ENCODE measurements around the gene LMOD3. TPM values are rescaled to one million over a fixed set of nuclear protein-coding genes. Genes with fewer than 3 reads are reported as not detected.

Gene LMOD3
- total RNA-seq, 4 donors from 2014 or later = not detected

- TF ChIP-seq CTCF (IDR thresholded peaks at IDR 0.05) = no peak
- no peak for DNase-seq (ENCODE audit: low spot score)
- no peak for ATAC-seq (ENCODE audit: low FRiP score)
Measured at GRCh38 chr3:69107841-69108240, 14.6 kb downstream of the LMOD3 start.

- no peak for DNase-seq (ENCODE audit: low spot score)
- TF ChIP-seq CTCF (IDR thresholded peaks at IDR 0.05) = no peak
- no peak for ATAC-seq (ENCODE audit: low FRiP score)
Measured at GRCh38 chr3:69105320-69105719, 17.1 kb downstream of the LMOD3 start.

GRCh38 chr3:69104586-69104985 lies 17.8 kb downstream of the LMOD3 start:
- DNase-seq (ENCODE audit: low spot score) (no peak), ATAC-seq (ENCODE audit: low FRiP score) (no peak)
- TF ChIP-seq CTCF (IDR thresholded peaks at IDR 0.05) = no peak

GRCh38 chr3:69103123-69103522 lies 19.3 kb downstream of the LMOD3 start:
- no peak for TF ChIP-seq CTCF (IDR thresholded peaks at IDR 0.05)
- DNase-seq (ENCODE audit: low spot score) = no peak
- ATAC-seq (ENCODE audit: low FRiP score) = no peak

- ATAC-seq (ENCODE audit: low FRiP score) = no peak
- no peak for TF ChIP-seq CTCF (IDR thresholded peaks at IDR 0.05)
- DNase-seq (ENCODE audit: low spot score) = no peak
Measured at GRCh38 chr3:69102384-69102783, 20.0 kb downstream of the LMOD3 start.

GRCh38 chr3:69099576-69099975 lies 22.8 kb downstream of the LMOD3 start:
- TF ChIP-seq CTCF (IDR thresholded peaks at IDR 0.05) = no peak
- ATAC-seq (ENCODE audit: low FRiP score) = no peak
- DNase-seq (ENCODE audit: low spot score) = no peak

GRCh38 chr3:69097407-69098086 lies 24.8 kb downstream of the LMOD3 start:
- DNase-seq (ENCODE audit: low spot score) (no peak), ATAC-seq (ENCODE audit: low FRiP score) (no peak)
- no peak for TF ChIP-seq CTCF (IDR thresholded peaks at IDR 0.05)

All from omental fat pad (tissue), 4 donors.